Caco-2 (cell line): ENCODE data around the gene LAPTM5. TPM values are rescaled to one million over a fixed set of nuclear protein-coding genes. Genes with fewer than 3 reads are reported as not detected.

Experiments
- BruUV-seq: library from RNA; stranded (reverse); fragments of 400-500 nt; replicated peaks from 2 replicates; lab custom pipeline; 2021; lab: Mats Ljungman, UMichigan
- CTCF ChIA-PET: fragments of 300-600 bp; sonication (Branson Sonifier 250); formaldehyde crosslinking; loops from one replicate; lab custom pipeline; 2022; ENCODE audit warnings: antibody characterized with exemption; lab: Charles Lee
- POLR2A ChIA-PET: fragments of 300-600 bp; sonication (Branson Sonifier 250); formaldehyde crosslinking; loops from one replicate; lab custom pipeline; 2022; ENCODE audit warnings: antibody characterized with exemption; lab: Charles Lee
- DNase-seq, 2 experiments: peaks; one replicate each; pipeline versions ENCODE4 v3.0.0 to v3.0.0-alpha.2; 2020 to 2022
- H3K27me3 ChIP-seq: replicated peaks from 2 replicates; pipeline ENCODE4 v1.6.0; 2011; ENCODE audit warnings: low read length; ENCODE audit not compliant: control insufficient read depth, insufficient read depth
- H3K36me3 ChIP-seq: 2 replicates; pipeline ENCODE4 v1.5.1; 2011; ENCODE audit warnings: low read length; ENCODE audit not compliant: control insufficient read depth, insufficient read depth
- H3K4me1 ChIP-seq: fragments of 250-450 bp; sonication (Bioruptor Pico); 2 replicates; pipeline ENCODE4 v1.5.1; 2020; ENCODE audit warnings: mild to moderate bottlenecking
- H3K4me3 ChIP-seq: 2 replicates; pipeline ENCODE4 v1.5.1; 2011; ENCODE audit warnings: low read depth, mild to moderate bottlenecking, control low read depth, low read length
- H3K9me3 ChIP-seq: fragments of 250-450 bp; sonication (Bioruptor Pico); 2 replicates; pipeline ENCODE4 v1.5.1; 2020; ENCODE audit warnings: mild to moderate bottlenecking, moderate library complexity
- H3K27ac Mint-ChIP-seq: one replicate; pipeline ENCODE4 v1.8.0; 2022; ENCODE audit warnings: mixed read lengths; ENCODE audit not compliant: unreplicated experiment
- H3K27me3 Mint-ChIP-seq: one replicate; pipeline ENCODE4 v1.8.0; 2022; ENCODE audit warnings: mixed read lengths; ENCODE audit not compliant: insufficient read depth, unreplicated experiment
- H3K36me3 Mint-ChIP-seq: one replicate; pipeline ENCODE4 v1.8.0; 2022; ENCODE audit warnings: mild to moderate bottlenecking, mixed read lengths; ENCODE audit not compliant: insufficient read depth, unreplicated experiment
- H3K4me1 Mint-ChIP-seq: one replicate; pipeline ENCODE4 v1.8.0; 2022; ENCODE audit warnings: low read depth, mixed read lengths; ENCODE audit not compliant: unreplicated experiment
- H3K4me3 Mint-ChIP-seq: one replicate; pipeline ENCODE4 v1.8.0; 2022; ENCODE audit warnings: mild to moderate bottlenecking, moderate library complexity, mixed read lengths; ENCODE audit not compliant: unreplicated experiment
- H3K9me3 Mint-ChIP-seq: one replicate; pipeline ENCODE4 v1.8.0; 2022; ENCODE audit warnings: mixed read lengths; ENCODE audit not compliant: unreplicated experiment
- CTCF ChIP-seq, 2 experiments: fragments of 200-600 bp in 1 of 2; IDR thresholded peaks; 1 replicate in 1 of 2; 2 replicates in 1 of 2; pipeline versions ENCODE4 v1.5.1 to v1.8.0; 2011 to 2022; ENCODE audit warnings: antibody characterized with exemption in 1 of 2, control low read depth in 1 of 2, inconsistent platforms in 1 of 2, low read depth in 1 of 2, low read length in 1 of 2, mild to moderate bottlenecking in 1 of 2, moderate library complexity in 1 of 2; ENCODE audit not compliant: insufficient read depth in 1 of 2, severe bottlenecking in 1 of 2, unreplicated experiment in 1 of 2
- intact Hi-C: fragments of 100-400 bp; cut with micrococcal nuclease; formaldehyde crosslinking; loops from one replicate; pipeline ENCODE4 v1.10.0; 2022; ENCODE audit not compliant: unreplicated experiment
- total RNA-seq: library from RNA; stranded (reverse); gene quantifications from 2 replicates; pipeline ENCODE4 v1.2.3, GENCODE V29; 2022

Gene LAPTM5
- total RNA-seq, 1 experiment from 2014 or later: not detected

- H3K27me3 Mint-ChIP-seq: no peaks in the 10 kb centered on the region
- H3K36me3 Mint-ChIP-seq: no peaks in the 10 kb centered on the region
- POLR2A ChIA-PET: no interaction called here
- DNase-seq: no peak
- H3K27ac Mint-ChIP-seq: no peak overlapping the region
- intact Hi-C loops: no loop called here
- H3K4me1 Mint-ChIP-seq: no peaks in the 10 kb centered on the region
- Histone ChIP-seq H3K4me3 (no peak overlapping the region), H3K4me1 (no peaks in the 10 kb centered on the region), H3K36me3 (no peaks in the 10 kb centered on the region), H3K9me3 (no peaks in the 10 kb centered on the region), H3K27me3 (no peaks in the 10 kb centered on the region)
- H3K4me3 Mint-ChIP-seq: no peak overlapping the region
- no TSS peak for BruUV-seq
- CTCF ChIA-PET: interaction anchor here (0.5 kb wide), 1 partner anchor 45 kb away, joined by 4 read pairs; no protein-coding TSS in a partner anchor
- no peak for TF ChIP-seq CTCF (IDR thresholded peaks at IDR 0.05; ENCODE audit: insufficient read depth in 1 of 2, low read depth in 1 of 2, low read length in 1 of 2, severe bottlenecking in 1 of 2, unreplicated experiment in 1 of 2)
- no peaks in the 10 kb centered on the region for H3K9me3 Mint-ChIP-seq
These were observed 6.2 kb upstream of the LAPTM5 start for GRCh38 chr1:30763651-30764248.

GRCh38 chr1:30762930-30763650 lies 5.5 kb upstream of the LAPTM5 start:
- H3K4me1 ChIP-seq: no peaks in the 10 kb centered on the region
- BruUV-seq: no TSS peak
- H3K9me3 Mint-ChIP-seq: no peaks in the 10 kb centered on the region
- H3K9me3 ChIP-seq: no peaks in the 10 kb centered on the region
- intact Hi-C loops: no loop called here
- no peaks in the 10 kb centered on the region for H3K27me3 ChIP-seq
- no peaks in the 10 kb centered on the region for H3K4me1 Mint-ChIP-seq
- H3K27ac Mint-ChIP-seq: no peak overlapping the region
- H3K4me3 ChIP-seq: no peak overlapping the region
- CTCF ChIA-PET: no interaction called here
- no peaks in the 10 kb centered on the region for H3K36me3 Mint-ChIP-seq
- no peaks in the 10 kb centered on the region for H3K27me3 Mint-ChIP-seq
- no peak for DNase-seq
- POLR2A ChIA-PET: no interaction called here
- no peak for TF ChIP-seq CTCF (IDR thresholded peaks at IDR 0.05; ENCODE audit: insufficient read depth in 1 of 2, low read depth in 1 of 2, low read length in 1 of 2, severe bottlenecking in 1 of 2, unreplicated experiment in 1 of 2)
- H3K4me3 Mint-ChIP-seq: no peak overlapping the region
- no peaks in the 10 kb centered on the region for H3K36me3 ChIP-seq

GRCh38 chr1:30762152-30762929 lies 4.8 kb upstream of the LAPTM5 start:
- no peaks in the 10 kb centered on the region for H3K27me3 Mint-ChIP-seq
- ChIA-PET CTCF (no interaction called here), POLR2A (no interaction called here)
- H3K9me3 Mint-ChIP-seq: no peaks in the 10 kb centered on the region
- H3K36me3 Mint-ChIP-seq: no peaks in the 10 kb centered on the region
- no peaks in the 10 kb centered on the region for H3K4me1 Mint-ChIP-seq
- no TSS peak for BruUV-seq
- H3K27me3 ChIP-seq: no peaks in the 10 kb centered on the region
- H3K36me3 ChIP-seq: no peaks in the 10 kb centered on the region
- intact Hi-C loops: no loop called here
- TF ChIP-seq CTCF (IDR thresholded peaks at IDR 0.05; ENCODE audit: insufficient read depth in 1 of 2, low read depth in 1 of 2, low read length in 1 of 2, severe bottlenecking in 1 of 2, unreplicated experiment in 1 of 2): no peak
- H3K4me3 ChIP-seq: no peak overlapping the region
- no peaks in the 10 kb centered on the region for H3K4me1 ChIP-seq
- no peaks in the 10 kb centered on the region for H3K9me3 ChIP-seq
- no peak for DNase-seq
- no peak overlapping the region for H3K4me3 Mint-ChIP-seq
- no peak overlapping the region for H3K27ac Mint-ChIP-seq
